Measurements from ENCODE around the gene RPL36A.

RPL36A gene

DNA sequence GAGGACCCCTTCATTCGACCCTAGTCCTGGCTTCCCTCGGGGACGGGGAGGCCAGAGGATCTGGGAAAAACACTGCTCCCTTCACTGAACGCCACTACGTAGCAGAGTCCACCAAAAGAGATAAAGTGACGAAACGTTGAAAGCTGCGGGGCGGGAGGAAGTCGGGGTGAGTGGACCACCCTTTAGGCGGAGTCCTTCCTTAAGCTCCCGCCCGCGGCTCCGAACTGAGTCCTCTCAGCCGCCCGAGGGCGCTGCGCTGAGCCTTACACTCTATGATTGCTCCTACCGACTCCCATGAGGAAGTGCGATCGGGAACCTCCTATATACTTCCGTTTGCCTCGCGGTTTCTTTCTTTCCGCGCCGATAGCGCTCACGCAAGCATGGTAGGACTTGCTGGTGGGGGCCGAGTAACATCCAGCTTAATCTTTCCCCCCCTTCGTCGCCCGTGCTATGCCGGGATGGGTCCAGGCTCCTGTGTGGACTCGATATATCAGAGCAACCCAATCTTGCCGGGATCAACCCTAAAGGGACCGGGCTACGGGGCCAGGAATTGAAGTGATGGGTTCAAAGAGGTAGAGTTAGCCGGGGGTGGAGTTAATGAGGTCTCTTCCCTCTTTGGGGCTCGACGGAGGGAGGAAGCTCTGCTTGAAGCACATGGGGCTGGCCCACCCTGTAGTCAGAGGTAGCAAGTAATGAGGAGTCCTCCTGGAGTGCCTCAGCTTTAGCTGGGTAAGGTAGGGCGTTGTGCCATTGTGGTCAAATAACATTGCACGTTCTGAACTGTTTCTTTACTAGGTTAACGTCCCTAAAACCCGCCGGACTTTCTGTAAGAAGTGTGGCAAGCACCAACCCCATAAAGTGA, at the start of gene RPL36A:
Gene RPL36A, plus strand, starts transcription at position 348 of the 862 bp plus-strand sequence. Its CDS starts 33 bp downstream, at position 381.
- no peaks in the 10 kb centered on the region for H3K27me3 ChIP-seq (ENCODE audit: low read depth, low read length)
- H3K4me3 ChIP-seq (ENCODE audit: low read length), result peak within 1 kb of the TSS; percentile 94

DNA sequence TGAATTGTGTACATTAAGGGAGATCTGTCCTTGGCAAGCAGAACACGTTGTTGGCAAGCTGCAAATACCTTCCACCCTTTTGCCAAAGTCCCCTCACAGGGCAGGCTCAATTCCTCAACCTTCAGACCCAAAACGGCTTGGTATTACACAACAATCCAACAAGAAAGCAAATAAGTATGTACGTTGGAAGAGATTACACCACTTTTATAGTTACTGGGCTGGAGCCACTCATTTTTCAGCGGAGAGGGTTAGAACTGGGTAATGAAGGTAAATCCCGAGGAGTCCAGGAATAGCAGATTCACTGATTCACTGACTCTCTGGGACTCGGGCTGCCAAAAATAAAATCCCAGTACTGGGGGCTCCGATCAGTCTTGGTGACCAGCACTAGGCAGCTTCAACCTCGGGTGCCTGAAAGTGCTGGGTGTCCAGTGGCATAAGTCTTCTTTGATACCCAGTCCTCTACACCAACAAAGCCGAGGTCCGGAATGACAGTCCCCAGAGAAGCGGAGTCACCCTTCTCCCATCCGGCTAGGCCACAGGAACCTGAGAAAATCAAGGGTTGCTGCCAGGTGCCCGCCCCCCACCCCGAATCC, 42.9 kb upstream of the RPL36A start:
- Histone ChIP-seq H3K27ac (ENCODE audit: low read length) (peak overlapping the region; percentile 39), H3K4me1 (ENCODE audit: low read length) (peaks cover 14% of the 10 kb centered on the region), H3K9ac (ENCODE audit: low read length) (peak overlapping the region; percentile 91), H3K4me2 (ENCODE audit: low read length) (peak overlapping the region; percentile 74), H2AFZ (ENCODE audit: low read depth, low read length) (0 out of 2 replicates have a peak overlapping the region, but pooled peaks have one; percentile 46), H3K79me2 (ENCODE audit: low read length) (peaks cover 54% of the 10 kb centered on the region), H3K36me3 (replicated peaks; ENCODE audit: low read depth, low read length) (peaks cover 8% of the 10 kb centered on the region), H3K9me3 (ENCODE audit: insufficient read depth, low read length) (no peaks in the 10 kb centered on the region), H3K4me3 (ENCODE audit: low read length) (peak overlapping the region; percentile 98), H4K20me1 (ENCODE audit: insufficient read depth, low read length) (no peaks in the 10 kb centered on the region), H3K27me3 (ENCODE audit: low read depth, low read length) (no peaks in the 10 kb centered on the region)
- TF ChIP-seq, protein P1, sequence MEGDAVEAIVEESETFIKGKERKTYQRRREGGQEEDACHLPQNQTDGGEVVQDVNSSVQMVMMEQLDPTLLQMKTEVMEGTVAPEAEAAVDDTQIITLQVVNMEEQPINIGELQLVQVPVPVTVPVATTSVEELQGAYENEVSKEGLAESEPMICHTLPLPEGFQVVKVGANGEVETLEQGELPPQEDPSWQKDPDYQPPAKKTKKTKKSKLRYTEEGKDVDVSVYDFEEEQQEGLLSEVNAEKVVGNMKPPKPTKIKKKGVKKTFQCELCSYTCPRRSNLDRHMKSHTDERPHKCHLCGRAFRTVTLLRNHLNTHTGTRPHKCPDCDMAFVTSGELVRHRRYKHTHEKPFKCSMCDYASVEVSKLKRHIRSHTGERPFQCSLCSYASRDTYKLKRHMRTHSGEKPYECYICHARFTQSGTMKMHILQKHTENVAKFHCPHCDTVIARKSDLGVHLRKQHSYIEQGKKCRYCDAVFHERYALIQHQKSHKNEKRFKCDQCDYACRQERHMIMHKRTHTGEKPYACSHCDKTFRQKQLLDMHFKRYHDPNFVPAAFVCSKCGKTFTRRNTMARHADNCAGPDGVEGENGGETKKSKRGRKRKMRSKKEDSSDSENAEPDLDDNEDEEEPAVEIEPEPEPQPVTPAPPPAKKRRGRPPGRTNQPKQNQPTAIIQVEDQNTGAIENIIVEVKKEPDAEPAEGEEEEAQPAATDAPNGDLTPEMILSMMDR (IDR thresholded peaks at IDR 0.05; ENCODE audit: low read depth, low read length), result no peak
- TF ChIP-seq EZH2phosphoT487 (IDR thresholded peaks at IDR 0.05; ENCODE audit: low read depth), result no peak

More for the DNA sequence above, at the start of gene RPL36A:
- peak within 1 kb of the TSS; percentile 75 for H3K27ac ChIP-seq (ENCODE audit: low read length)
- H3K4me2 ChIP-seq (ENCODE audit: low read length), result peak within 1 kb of the TSS; percentile 92
- no peaks in the 10 kb centered on the region for H4K20me1 ChIP-seq (ENCODE audit: insufficient read depth, low read length)
- peaks cover 41% of the 10 kb centered on the region for H3K79me2 ChIP-seq (ENCODE audit: low read length)
- H3K4me1 ChIP-seq (ENCODE audit: low read length), result peaks cover 34% of the 10 kb centered on the region
- H3K9me3 ChIP-seq (ENCODE audit: insufficient read depth, low read length), result no peaks in the 10 kb centered on the region
- H3K9ac ChIP-seq (ENCODE audit: low read length), result peak within 1 kb of the TSS; percentile 96
- H2AFZ ChIP-seq (ENCODE audit: low read depth, low read length), result peak within 1 kb of the TSS; percentile 92
- H3K36me3 ChIP-seq (replicated peaks; ENCODE audit: low read depth, low read length), result peaks cover 30% of the 10 kb centered on the region
- no peak for TF ChIP-seq EZH2phosphoT487 (IDR thresholded peaks at IDR 0.05; ENCODE audit: low read depth)
- TF ChIP-seq, protein P1 (IDR thresholded peaks at IDR 0.05; ENCODE audit: low read depth, low read length), result peak; percentile 63

DNA sequence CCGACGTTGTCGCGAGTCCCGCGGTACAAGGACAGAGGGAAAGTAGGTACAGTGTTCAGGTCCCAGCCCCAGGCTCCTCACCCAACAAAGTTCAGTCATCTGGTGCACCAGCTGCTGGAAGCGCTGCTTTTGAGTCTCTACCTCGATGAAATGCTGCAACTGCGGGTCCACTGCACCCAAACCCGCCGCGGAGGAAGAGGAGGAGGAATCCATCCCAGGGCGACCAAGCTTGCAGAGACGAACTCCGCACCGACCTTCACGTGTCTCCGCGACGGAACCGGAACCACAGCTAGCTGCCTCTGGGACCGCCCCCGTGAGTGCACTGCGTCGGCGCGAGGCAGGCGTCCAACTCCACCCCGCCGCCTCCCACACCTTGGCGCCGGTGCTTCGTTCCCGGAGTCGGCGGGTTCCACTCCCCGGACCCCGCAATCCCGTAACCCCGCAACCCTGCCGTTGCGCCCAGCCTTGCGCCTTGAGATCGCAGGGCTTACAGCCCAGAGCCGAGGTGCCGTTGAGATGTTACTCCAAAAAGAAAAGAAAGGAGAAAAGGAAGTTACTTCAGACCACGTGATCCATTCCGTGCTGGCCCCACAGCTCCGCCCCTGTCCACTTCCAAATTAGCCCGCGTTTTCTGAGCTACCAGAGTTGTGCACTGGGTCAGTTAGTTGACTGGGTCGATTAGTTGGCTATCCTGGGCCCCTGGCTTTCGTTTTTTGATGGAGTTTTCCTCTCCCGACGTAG, 42.2 kb upstream of the RPL36A start, which contains the start of gene TIMM8A:
Gene TIMM8A, minus strand, starts transcription at position 291 of the 741 bp plus-strand sequence. Its CDS starts 78 bp downstream, at position 213.
- Histone ChIP-seq H3K36me3 (replicated peaks; ENCODE audit: low read depth, low read length) (peaks cover 15% of the 10 kb centered on the region), H3K4me3 (ENCODE audit: low read length) (peak within 1 kb of the TSS; percentile 98), H3K27me3 (ENCODE audit: low read depth, low read length) (no peaks in the 10 kb centered on the region), H2AFZ (ENCODE audit: low read depth, low read length) (peak within 1 kb of the TSS; percentile 98), H3K9ac (ENCODE audit: low read length) (peak within 1 kb of the TSS; percentile 91), H3K79me2 (ENCODE audit: low read length) (peaks cover 50% of the 10 kb centered on the region), H3K4me2 (ENCODE audit: low read length) (peak within 1 kb of the TSS; percentile 74), H3K27ac (ENCODE audit: low read length) (peak within 1 kb of the TSS; percentile 75), H3K4me1 (ENCODE audit: low read length) (peaks cover 14% of the 10 kb centered on the region), H4K20me1 (ENCODE audit: insufficient read depth, low read length) (no peaks in the 10 kb centered on the region), H3K9me3 (ENCODE audit: insufficient read depth, low read length) (no peaks in the 10 kb centered on the region)
- no peak for TF ChIP-seq EZH2phosphoT487 (IDR thresholded peaks at IDR 0.05; ENCODE audit: low read depth)
- TF ChIP-seq, protein P1 (IDR thresholded peaks at IDR 0.05; ENCODE audit: low read depth, low read length), result no peak
